HEK293 (cell line): Measurements from ENCODE around the gene RTN4IP1.

Experiments used
- CTCF ChIA-PET: fragments of 350-600 bp; formaldehyde crosslinking; extraction: SDS; loops from one replicate; lab custom pipeline; 2021; ENCODE audit warnings: antibody characterized with exemption; lab: Yijun Ruan, JAX
- POLR2A ChIA-PET: fragments of 300-600 bp; formaldehyde crosslinking; extraction: SDS; loops from one replicate; lab custom pipeline; 2020; ENCODE audit warnings: antibody characterized with exemption, inconsistent platforms; lab: Yijun Ruan, JAX
- H3K27ac ChIP-seq: fragments of 200-500 bp; sonication (Bioruptor generic); 2 replicates; pipeline ENCODE4 v1.5.1; 2014; ENCODE audit warnings: low read depth, low read length, control low read depth, inconsistent platforms; ENCODE audit errors: extremely low read depth
- H3K36me3 ChIP-seq, 2 experiments: fragments of 200-500 bp in 1 of 2; sonication (Bioruptor generic) in 1 of 2; 1 replicate in 1 of 2; 2 replicates in 1 of 2; pipeline ENCODE4 v1.5.1; 2014 to 2017; ENCODE audit warnings: inconsistent platforms in 2 of 2, low read length in 2 of 2; ENCODE audit not compliant: control insufficient read depth in 2 of 2, insufficient read depth in 1 of 2
- H3K4me1 ChIP-seq: fragments of 200-500 bp; sonication (Bioruptor generic); 2 replicates; pipeline ENCODE4 v1.5.1; 2014; ENCODE audit warnings: mild to moderate bottlenecking, low read length, inconsistent platforms; ENCODE audit not compliant: control insufficient read depth, insufficient read depth
- H3K4me3 ChIP-seq: 2 replicates; pipeline ENCODE4 v1.5.1; 2011; ENCODE audit warnings: low read depth, mild to moderate bottlenecking, control low read depth, low read length, moderate library complexity
- H3K9me3 ChIP-seq: fragments of 200-500 bp; sonication (Bioruptor generic); 2 replicates; pipeline ENCODE4 v1.5.1; 2014; ENCODE audit warnings: low read depth, low read length, inconsistent platforms; ENCODE audit not compliant: control insufficient read depth, insufficient read depth
- ATF2 ChIP-seq: fragments of 450-650 bp; formaldehyde crosslinking; IDR thresholded peaks from 2 replicates; pipeline ENCODE4 v1.5.1; 2016; ENCODE audit warnings: missing biosample characterization, missing genetic modification characterization, low read depth
- ELK4 ChIP-seq: IDR thresholded peaks from 2 replicates; pipeline ENCODE4 v1.6.1; 2011; ENCODE audit warnings: mild to moderate bottlenecking, low read depth, low read length, borderline replicate concordance
- GLIS2 ChIP-seq: fragments of 450-650 bp; formaldehyde crosslinking; IDR thresholded peaks from 2 replicates; pipeline ENCODE4 v1.5.1; 2016; ENCODE audit warnings: missing biosample characterization, missing genetic modification characterization
- PRDM4 ChIP-seq: fragments of 450-650 bp; formaldehyde crosslinking; IDR thresholded peaks from 2 replicates; pipeline ENCODE4 v1.5.1; 2017; ENCODE audit warnings: missing biosample characterization, missing genetic modification characterization
- TRIM28 ChIP-seq: IDR thresholded peaks from 2 replicates; pipeline ENCODE4 v1.6.1; 2011; ENCODE audit warnings: low read length, control low read depth, borderline replicate concordance
- ZBTB1 ChIP-seq: fragments of 450-650 bp; formaldehyde crosslinking; IDR thresholded peaks from 2 replicates; pipeline ENCODE4 v1.5.1; 2016; ENCODE audit warnings: missing biosample characterization, missing genetic modification characterization
- ZBTB6 ChIP-seq: fragments of 450-650 bp; formaldehyde crosslinking; IDR thresholded peaks from 2 replicates; pipeline ENCODE4 v1.5.1; 2017; ENCODE audit warnings: missing biosample characterization, missing genetic modification characterization
- ZBTB7A ChIP-seq: fragments of 450-650 bp; formaldehyde crosslinking; IDR thresholded peaks from 2 replicates; pipeline ENCODE4 v1.5.1; 2016; ENCODE audit warnings: low read depth, missing biosample characterization, missing genetic modification characterization
- ZEB2 ChIP-seq: fragments of 450-650 bp; formaldehyde crosslinking; IDR thresholded peaks from 2 replicates; pipeline ENCODE4 v1.5.1; 2016; ENCODE audit warnings: missing biosample characterization, missing genetic modification characterization
- ZNF112 ChIP-seq: fragments of 450-650 bp; formaldehyde crosslinking; IDR thresholded peaks from 2 replicates; pipeline ENCODE4 v1.5.0; 2017; ENCODE audit warnings: missing biosample characterization, missing genetic modification characterization
- ZNF133 ChIP-seq: fragments of 450-650 bp; formaldehyde crosslinking; IDR thresholded peaks from 2 replicates; pipeline ENCODE4 v1.5.1; 2016; ENCODE audit warnings: missing biosample characterization, missing genetic modification characterization
- ZNF214 ChIP-seq: fragments of 450-650 bp; formaldehyde crosslinking; IDR thresholded peaks from 2 replicates; pipeline ENCODE4 v1.5.1; 2017; ENCODE audit warnings: missing biosample characterization, mild to moderate bottlenecking, missing genetic modification characterization, borderline replicate concordance
- ZNF24 ChIP-seq: fragments of 450-650 bp; formaldehyde crosslinking; IDR thresholded peaks from 2 replicates; pipeline ENCODE4 v1.5.1; 2016; ENCODE audit warnings: missing biosample characterization, missing genetic modification characterization
- ZNF394 ChIP-seq: fragments of 450-650 bp; formaldehyde crosslinking; IDR thresholded peaks from 2 replicates; pipeline ENCODE4 v1.5.1; 2016; ENCODE audit warnings: missing biosample characterization, missing genetic modification characterization, mild to moderate bottlenecking, moderate library complexity, borderline replicate concordance
- ZNF449 ChIP-seq: fragments of 450-650 bp; formaldehyde crosslinking; IDR thresholded peaks from 2 replicates; pipeline ENCODE4 v1.5.1; 2017; ENCODE audit warnings: missing biosample characterization, mild to moderate bottlenecking, missing genetic modification characterization, moderate library complexity
- ZNF514 ChIP-seq: fragments of 450-650 bp; formaldehyde crosslinking; IDR thresholded peaks from 2 replicates; pipeline ENCODE4 v1.5.1; 2016; ENCODE audit warnings: missing biosample characterization, missing genetic modification characterization
- ZNF585B ChIP-seq: fragments of 450-650 bp; formaldehyde crosslinking; IDR thresholded peaks from 2 replicates; pipeline ENCODE4 v1.5.1; 2016; ENCODE audit warnings: missing biosample characterization, missing genetic modification characterization
- ZNF658 ChIP-seq: fragments of 450-650 bp; formaldehyde crosslinking; IDR thresholded peaks from 2 replicates; pipeline ENCODE4; 2016; ENCODE audit warnings: missing biosample characterization, missing genetic modification characterization
- ZNF664 ChIP-seq: fragments of 450-650 bp; formaldehyde crosslinking; IDR thresholded peaks from 2 replicates; pipeline ENCODE4 v1.5.1; 2016; ENCODE audit warnings: missing biosample characterization, missing genetic modification characterization
- ZNF791 ChIP-seq: fragments of 450-650 bp; formaldehyde crosslinking; IDR thresholded peaks from 2 replicates; pipeline ENCODE4 v1.5.1; 2016; ENCODE audit warnings: missing biosample characterization, missing genetic modification characterization

The RTN4IP1 gene

GRCh38 chr6:106617302-106617701 lies 12.0 kb downstream of the RTN4IP1 start:
- Histone ChIP-seq H3K27ac (no peak overlapping the region), H3K4me1 (peaks cover 7% of the 10 kb centered on the region; the same call in 1 of the 2 replicates), H3K36me3 (peaks cover 0 to 4% of the 10 kb centered on the region in 2 experiments; a peak in 1 of 3 replicates)
- ChIA-PET POLR2A (no interaction called here), CTCF (interaction anchor here (0.6 to 1.9 kb wide), 7 partner anchors 9 to 380 kb away, joined by 3 to 5 read pairs (median 3); no protein-coding TSS in a partner anchor)
- TF ChIP-seq ZBTB1 (tag by site-specific recombination) (no peak), ZNF214 (tag by site-specific recombination) (no peak)
- TF ChIP-seq, all 188 proteins: peak for 0
- H3K9me3 ChIP-seq = no peaks in the 10 kb centered on the region
- H3K4me3 ChIP-seq = no peak overlapping the region

GRCh38 chr6:106614592-106615257 lies 14.6 kb downstream of the RTN4IP1 start:
- peaks cover 0 to 3% of the 10 kb centered on the region in 2 experiments; a peak in 1 of 3 replicates for H3K36me3 ChIP-seq
- H3K27ac ChIP-seq = no peak overlapping the region
- TF ChIP-seq TRIM28 (no peak), ZNF791 (no peak), ZNF214 (tag by site-specific recombination) (no peak), ZNF112 (tag by site-specific recombination) (no peak), ZBTB7A (tag by site-specific recombination) (no peak), ZNF133 (tag by site-specific recombination) (no peak), ZNF658 (tag by site-specific recombination) (no peak), ZNF585B (tag by site-specific recombination) (no peak), GLIS2 (no peak), PRDM4 (tag by site-specific recombination) (no peak), ZBTB6 (no peak), ZEB2 (tag by site-specific recombination) (no peak), ZNF394 (tag by site-specific recombination) (no peak), ZNF449 (tag by site-specific recombination) (no peak), ZNF24 (tag by site-specific recombination) (no peak), ZNF664 (tag by site-specific recombination) (no peak), ELK4 (no peak), ATF2 (no peak), ZNF514 (tag by site-specific recombination) (no peak)
- no peak overlapping the region for H3K4me3 ChIP-seq
- POLR2A ChIA-PET = interaction anchor here (0.6 kb wide), 1 partner anchor 10 kb away, joined by 5 read pairs; no protein-coding TSS in a partner anchor
- CTCF ChIA-PET = interaction anchor here (0.6 to 1.0 kb wide), 7 partner anchors 13 to 1113 kb away, joined by 3 to 5 read pairs (median 4); no protein-coding TSS in a partner anchor
- no peaks in the 10 kb centered on the region for H3K9me3 ChIP-seq
- H3K4me1 ChIP-seq = peaks cover 7% of the 10 kb centered on the region; the same call in 1 of the 2 replicates
